Right lobe of liver (tissue), 4 donors: ENCODE data around the gene TRMT11.

ENCODE experiments used
- POLR2A ChIP-seq: fragments of 450-650 bp; IDR thresholded peaks from one replicate; pipeline ENCODE4 v1.6.1; 2017; ENCODE audit warnings: antibody characterized with exemption, mild to moderate bottlenecking
- TF ChIP-seq, protein P1 (sequence below), 4 donors: fragments of 200-600 bp in 3 of 4; fragments of 450-650 bp in 1 of 4; IDR thresholded peaks; one replicate each; pipeline versions ENCODE4 v1.5.1 to v1.8.0; 2016 to 2022; ENCODE audit warnings: antibody characterized with exemption in 4 of 4, mild to moderate bottlenecking in 2 of 4
- donor health status: DM: no; HTN: no; CAD: no.
- donor health status: DM: no; HTN: no; CAD: no.
- donor health status: DM: no; HTN: yes; CAD: no.

DNA sequence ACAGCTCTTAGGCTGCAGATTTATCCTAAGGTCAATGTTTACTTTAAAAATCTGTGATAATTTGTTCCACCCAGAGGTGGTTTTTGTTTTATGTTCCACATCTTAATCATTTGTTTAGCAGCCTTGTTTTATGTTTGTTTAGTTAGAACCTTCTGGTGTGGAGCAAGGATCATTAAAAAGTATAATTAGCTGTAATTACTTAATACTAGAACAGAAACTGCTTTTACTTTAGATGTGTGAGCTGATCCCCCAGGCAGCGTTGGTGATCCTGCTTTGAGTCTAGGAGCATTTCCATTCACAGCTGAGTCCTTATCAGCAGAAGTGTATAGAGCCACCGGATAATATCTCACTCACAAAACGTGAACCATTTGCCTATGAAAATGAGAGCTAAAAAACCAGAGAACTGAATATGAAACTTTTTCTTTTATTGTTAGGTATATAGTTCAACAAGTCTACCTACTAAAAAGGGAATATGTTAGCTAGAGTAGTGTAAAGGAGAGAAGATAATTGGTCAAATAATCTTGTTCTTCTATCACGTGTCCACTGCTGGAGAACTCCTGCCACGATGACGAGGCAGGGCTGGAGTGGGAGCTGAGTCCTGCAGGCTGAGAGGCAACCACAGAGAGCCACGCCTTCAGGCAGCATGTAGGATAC, 78.5 kb downstream of the TRMT11 start:
- TF ChIP-seq, protein P1, sequence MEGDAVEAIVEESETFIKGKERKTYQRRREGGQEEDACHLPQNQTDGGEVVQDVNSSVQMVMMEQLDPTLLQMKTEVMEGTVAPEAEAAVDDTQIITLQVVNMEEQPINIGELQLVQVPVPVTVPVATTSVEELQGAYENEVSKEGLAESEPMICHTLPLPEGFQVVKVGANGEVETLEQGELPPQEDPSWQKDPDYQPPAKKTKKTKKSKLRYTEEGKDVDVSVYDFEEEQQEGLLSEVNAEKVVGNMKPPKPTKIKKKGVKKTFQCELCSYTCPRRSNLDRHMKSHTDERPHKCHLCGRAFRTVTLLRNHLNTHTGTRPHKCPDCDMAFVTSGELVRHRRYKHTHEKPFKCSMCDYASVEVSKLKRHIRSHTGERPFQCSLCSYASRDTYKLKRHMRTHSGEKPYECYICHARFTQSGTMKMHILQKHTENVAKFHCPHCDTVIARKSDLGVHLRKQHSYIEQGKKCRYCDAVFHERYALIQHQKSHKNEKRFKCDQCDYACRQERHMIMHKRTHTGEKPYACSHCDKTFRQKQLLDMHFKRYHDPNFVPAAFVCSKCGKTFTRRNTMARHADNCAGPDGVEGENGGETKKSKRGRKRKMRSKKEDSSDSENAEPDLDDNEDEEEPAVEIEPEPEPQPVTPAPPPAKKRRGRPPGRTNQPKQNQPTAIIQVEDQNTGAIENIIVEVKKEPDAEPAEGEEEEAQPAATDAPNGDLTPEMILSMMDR (IDR thresholded peaks at IDR 0.05): no peak
- TF ChIP-seq POLR2A: no peak
